SK-MEL-5 (cell line): ENCODE results near the gene EXOC6B. TPM values are rescaled to one million over a fixed set of nuclear protein-coding genes. Genes with fewer than 3 reads are reported as not detected.
A peak's percentile ranks its signal among the peaks of the same experiment; 100 is the strongest.

Source experiments
- DNase-seq: peaks from one replicate; pipeline ENCODE4 v3.0.0-alpha.2; 2016; ENCODE audit warnings: low read depth, low spot score
- in situ Hi-C: cut with HindIII; loops from 2 replicates; pipeline ENCODE4 v1.10.0; 2016; ENCODE audit warnings: low sequenced_read_pairs, high pct_unique_total_duplicates, low pct_unique_long_range_greater_than_20kb
- total RNA-seq: library from RNA; depleted of rRNA; stranded (reverse); fragments of >200 nt; shearing (Covaris generic); gene quantifications from 2 replicates; pipeline ENCODE4 v1.2.3, GENCODE V29; 2014

The EXOC6B gene
- total RNA-seq, 1 experiment from 2014 or later: 20.0 TPM

DNA sequence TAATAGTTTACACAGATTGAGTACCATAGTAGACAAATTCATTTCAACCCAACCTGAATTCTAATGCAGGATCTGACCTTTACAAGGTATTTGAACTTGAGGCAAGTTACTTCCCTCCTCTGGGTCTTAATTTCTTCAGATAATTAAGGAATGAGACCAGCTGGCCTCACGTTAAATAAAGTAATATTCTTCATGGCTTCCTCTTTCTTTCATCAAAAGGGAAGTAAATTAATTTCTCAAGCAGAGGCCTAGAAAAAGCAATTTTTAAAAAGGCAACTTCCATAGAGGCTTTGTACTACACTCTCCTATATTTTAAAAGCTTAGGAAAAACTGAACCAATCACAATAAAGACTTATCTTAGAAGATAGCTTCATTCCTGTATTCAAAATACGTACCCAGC lies 109.2 kb downstream of the EXOC6B start:
- in situ Hi-C loops: no loop called here
- no peak for DNase-seq

DNA sequence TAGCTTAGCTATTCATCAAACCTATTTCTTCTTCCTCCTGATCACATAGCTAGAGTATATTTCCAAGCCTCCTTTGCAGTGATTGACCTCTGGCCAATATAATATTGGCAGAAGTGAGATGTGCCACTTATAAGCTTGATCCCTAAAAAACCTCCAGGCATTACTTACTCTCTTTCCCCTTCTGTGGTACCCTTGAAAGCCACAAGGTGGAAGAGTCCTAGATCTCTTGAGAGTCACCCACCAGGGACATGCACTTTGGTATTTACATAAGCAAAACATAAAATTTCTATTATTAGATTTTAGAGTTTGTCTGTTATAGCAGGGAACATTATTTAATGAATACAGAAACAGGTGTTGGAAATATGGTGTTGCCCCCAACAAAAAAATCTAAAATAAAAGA lies 112.0 kb downstream of the EXOC6B start:
- in situ Hi-C loops: no loop called here
- peak; percentile 20 for DNase-seq

DNA sequence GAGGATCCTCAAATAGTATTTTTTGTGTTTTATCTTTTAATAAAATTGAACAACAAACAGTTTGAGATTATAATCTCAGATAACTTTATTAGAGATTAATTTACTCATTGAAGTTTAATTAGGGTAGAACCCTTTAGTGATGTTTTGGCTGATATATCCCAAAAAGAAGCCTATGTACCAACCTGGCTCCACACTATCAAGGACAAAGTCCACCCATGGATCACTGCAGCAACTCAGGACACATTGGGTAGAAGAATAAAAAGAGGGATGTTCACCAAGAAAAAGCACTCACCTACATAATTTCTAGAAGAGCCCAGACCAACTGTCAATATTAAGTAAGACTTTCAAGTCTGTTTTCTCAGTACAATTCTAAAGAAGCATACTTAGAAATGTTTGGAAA lies 112.9 kb downstream of the EXOC6B start:
- in situ Hi-C loops: no loop called here
- no peak for DNase-seq

- no peak for DNase-seq
- in situ Hi-C loops: no loop called here
Measured at GRCh38 chr2:72712304-72712703, 113.5 kb downstream of the EXOC6B start.

DNA sequence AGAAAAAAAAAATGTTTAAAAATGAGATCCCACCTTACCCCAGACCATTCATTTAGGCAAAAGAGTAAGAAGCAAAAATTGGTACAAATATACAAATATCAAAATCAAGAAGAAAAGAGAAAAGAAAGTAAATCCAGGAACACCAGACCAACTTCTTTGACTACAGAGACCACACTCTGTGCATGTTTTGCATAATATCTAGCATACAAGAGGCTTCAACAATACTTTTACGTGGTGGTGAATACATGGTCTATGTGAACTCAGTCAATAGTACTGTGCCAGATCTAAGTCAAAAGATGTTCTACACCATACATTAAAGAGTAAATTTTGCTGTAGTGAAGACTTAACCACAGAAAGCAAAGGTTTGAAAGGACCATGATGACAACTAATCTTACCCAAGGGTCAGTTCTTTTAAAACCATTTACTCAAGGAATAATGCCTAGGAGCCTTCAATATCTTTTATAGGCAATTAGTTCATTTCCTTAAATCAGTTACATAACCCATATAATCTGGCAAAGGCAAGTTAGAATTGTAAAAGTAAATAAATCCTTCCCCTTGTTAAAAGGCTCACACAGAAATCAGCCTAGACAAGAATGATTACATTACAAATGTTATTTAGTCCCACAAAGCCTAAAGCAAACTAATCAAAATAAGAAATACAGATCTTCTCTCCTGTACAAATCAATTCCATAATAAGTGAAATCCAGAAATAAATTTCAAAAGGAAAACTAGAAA lies 115.2 kb downstream of the EXOC6B start:
- in situ Hi-C loops: no loop called here
- DNase-seq: no peak

DNA sequence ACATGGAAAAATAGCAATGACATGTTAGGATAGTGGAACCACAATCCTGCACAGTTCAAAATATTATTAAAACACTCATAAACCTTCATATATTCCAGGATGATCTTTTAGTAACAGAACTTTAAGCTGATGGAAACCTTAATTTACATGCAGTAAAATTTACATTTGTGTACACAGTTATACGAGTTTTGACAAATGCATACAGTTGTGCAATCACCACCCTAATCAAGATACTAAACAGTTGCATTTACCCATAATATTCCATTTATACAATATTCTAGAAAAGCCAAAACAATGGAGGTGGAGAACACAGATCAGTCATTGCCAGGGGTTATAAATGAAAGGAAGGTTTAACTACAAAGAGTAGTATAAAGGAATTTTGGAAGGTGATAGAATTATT lies 117.6 kb downstream of the EXOC6B start:
- DNase-seq: no peak
- in situ Hi-C loops: no loop called here

DNA sequence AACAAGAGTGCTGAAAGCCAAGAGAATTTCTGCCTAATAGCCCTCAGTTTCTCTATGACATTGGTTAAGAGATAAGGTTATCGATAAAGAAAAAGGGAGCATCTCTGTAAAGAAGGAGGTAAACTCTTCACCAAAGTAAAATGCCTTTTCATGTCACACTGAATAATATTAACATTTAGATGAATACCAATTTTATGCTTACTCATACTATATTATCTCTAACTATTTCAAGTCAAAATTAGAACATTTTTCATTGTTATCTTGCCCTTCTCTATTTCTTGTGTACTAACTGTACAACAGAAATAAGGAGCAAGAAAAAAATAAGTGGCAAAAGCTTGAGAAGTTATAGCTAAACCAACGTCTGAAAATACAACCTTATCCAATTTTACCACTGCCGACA lies 127.5 kb downstream of the EXOC6B start:
- in situ Hi-C loops: no loop called here
- DNase-seq: no peak

DNA sequence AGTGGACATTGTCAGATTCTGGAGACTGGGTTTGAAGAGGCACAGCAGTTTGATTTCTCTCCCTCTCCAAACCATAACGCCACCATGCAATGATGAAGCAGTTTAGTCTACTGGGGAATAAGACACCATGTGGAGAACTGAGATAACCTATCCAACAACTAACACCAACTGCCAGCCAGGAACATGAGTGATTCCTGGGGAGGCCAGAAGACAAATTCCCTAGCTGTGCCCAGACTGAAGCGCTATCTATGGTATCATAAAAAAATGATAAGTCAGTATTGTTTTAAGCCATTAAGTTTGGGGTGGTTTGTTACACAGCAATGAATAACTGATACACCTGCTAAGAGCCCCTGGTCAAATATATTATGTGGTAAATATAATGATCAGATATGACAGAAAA lies 129.3 kb downstream of the EXOC6B start:
- in situ Hi-C loops: no loop called here

DNA sequence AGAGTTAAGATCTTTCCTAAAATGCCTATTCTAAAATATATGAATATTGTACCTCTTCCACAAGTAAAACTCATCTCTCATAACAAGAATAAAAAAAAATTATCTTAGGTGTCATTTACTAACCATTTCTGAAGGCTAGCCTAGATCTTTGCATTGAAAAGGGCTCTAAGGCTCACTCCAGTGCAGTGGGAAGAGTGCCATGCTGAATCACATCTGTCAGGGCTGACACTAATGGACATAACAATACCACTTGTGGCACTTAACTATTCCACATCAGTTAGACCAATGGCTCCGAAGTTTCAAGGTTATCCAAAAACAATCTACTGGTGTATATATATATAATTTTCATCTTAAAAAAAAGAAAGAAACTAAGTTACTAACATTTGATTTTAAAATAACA lies 130.2 kb downstream of the EXOC6B start:
- no peak for DNase-seq
- in situ Hi-C loops: no loop called here

More for the DNA sequence above, 129.3 kb downstream of the EXOC6B start:
- no peak for DNase-seq

- in situ Hi-C loops: no loop called here
- no peak for DNase-seq
Measured at GRCh38 chr2:72694715-72695496, 130.9 kb downstream of the EXOC6B start.

DNA sequence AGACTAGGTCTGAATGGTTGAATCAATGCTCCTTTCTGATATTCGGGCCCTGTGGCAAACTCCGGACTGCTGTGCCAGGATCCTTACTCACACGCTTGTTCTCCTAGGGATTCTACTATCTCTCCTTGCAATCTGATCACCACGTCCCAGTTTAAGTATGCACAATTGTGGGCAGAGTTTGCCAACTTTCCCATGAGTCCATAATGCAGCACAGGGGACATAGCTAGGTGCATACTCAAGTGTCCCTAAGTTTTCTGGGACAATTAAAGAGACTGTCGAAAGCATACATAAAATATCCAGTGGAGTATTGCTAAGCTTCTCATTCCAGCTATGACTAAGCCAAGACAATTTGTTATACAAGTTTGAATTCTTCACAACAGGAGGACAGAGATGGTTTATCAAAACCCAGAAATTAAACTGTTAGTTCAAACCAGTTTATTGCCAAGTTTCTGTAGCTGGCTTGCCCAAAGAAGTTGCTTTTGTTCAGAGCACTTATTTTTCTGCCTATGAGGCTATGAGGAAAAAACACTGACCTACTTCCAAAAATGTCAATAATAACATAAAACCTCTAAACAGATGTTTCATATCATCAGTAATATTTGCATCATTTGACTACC lies 136.1 kb downstream of the EXOC6B start:
- in situ Hi-C loops: no loop called here

DNA sequence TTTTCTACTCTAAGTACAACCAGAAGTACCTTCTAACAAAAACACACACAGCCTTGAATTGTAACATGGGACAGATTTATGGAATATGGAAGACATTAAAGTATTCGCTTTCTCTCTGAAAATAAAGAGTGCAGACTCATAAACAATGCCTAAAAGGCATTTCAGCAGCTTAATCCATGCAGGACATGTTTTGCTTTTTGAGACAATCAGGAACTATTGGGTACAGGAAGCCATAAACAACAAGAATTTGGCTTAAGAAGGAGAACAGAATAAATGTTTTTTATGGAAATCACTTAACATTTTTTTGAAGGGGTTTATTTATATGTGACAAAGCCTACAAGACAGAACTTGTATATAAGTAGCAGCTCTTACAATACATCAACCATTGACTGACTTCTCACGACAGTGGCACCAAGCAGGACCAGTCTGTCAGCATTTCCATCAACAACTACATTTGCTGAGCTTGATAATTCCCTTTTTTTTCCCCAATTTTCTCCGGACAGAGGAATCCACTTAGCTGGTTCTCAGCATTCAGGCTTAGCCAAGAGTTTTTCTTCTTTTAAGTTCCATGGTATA lies 140.1 kb downstream of the EXOC6B start:
- no peak for DNase-seq
- in situ Hi-C loops: no loop called here

More for the DNA sequence above, 136.1 kb downstream of the EXOC6B start:
- no peak for DNase-seq

DNA sequence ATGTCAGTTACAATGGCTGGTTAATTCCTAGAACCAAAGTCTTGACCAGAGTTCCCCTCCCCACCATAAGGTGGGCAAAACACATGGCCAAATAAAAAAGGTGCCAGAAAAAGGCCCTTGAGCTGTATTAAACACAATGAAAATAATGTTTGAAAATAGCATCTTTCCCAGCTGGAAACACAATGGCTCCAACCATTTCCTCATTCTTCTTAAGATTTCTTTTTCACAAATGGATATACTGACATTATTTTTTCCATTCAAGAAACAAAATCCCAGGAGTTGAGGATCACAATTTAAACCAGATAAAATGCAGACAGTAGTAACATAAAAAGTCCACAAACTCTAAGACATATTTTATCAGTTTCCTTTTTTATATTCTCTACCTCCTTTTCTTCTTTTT lies 143.8 kb downstream of the EXOC6B start:
- no peak for DNase-seq
- in situ Hi-C loops: no loop called here

GRCh38 chr2:72681016-72681995 lies 144.5 kb downstream of the EXOC6B start:
- no peak for DNase-seq
- in situ Hi-C loops: no loop called here

GRCh38 chr2:72678024-72678423 lies 147.8 kb downstream of the EXOC6B start:
- no peak for DNase-seq
- in situ Hi-C loops: no loop called here

DNA sequence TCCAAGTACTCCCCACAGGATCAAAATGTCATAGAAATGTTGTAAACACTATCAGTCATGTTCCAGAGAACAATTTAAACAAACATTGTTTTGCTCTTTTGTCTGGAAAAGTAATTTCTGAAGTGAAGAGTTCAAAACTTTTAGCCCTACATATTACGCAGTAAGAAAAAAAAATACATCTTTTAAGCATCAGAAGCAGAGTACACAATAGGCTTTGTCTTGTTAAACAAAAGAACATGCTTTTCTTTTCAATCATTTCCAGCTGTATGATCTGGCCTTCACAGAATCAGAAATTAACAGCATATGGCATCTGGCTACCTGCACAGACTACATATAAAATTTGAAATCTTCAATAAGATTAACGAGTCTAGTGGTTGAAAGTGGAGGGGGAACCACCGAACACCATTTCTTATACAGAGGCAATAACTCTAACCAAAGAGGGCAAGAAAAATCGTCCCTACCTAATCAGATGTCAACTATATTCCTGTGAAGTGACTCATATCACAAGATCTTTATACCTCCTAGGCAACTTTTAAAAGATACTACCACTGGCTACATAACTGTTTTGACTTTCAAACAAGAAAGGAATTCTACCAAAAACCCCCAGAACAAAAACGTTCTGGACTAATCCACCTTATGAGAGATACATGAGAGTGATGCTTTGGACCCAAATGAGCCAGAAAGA lies 149.3 kb downstream of the EXOC6B start:
- in situ Hi-C loops: no loop called here
- DNase-seq: no peak
